T-cell (primary cell): ENCODE measurements around the gene DENND5B. TPM values are rescaled to one million over a fixed set of nuclear protein-coding genes. Genes with fewer than 3 reads are reported as not detected.

ENCODE experiments used
- ATAC-seq, 4 experiments: fragments of 200-7000 bp in 3 of 4; fragments of 150-1000 bp in 1 of 4; cut with Tn5 transposase; replicated peaks in 1 of 4; 1 replicate in 3 of 4; 2 replicates in 1 of 4; pipeline ENCODE4 v1.10.0; 2021; ENCODE audit warnings: moderate library complexity in 3 of 4, mild to moderate bottlenecking in 2 of 4, moderate number of reproducible peaks in 1 of 4
- CTCF ChIA-PET, 2 donors: fragments of 300-600 bp; sonication (Branson Sonifier 250); formaldehyde crosslinking; loops; one replicate each; lab custom pipeline; 2022; ENCODE audit warnings: antibody characterized with exemption in 2 of 2; lab: Charles Lee
- POLR2A ChIA-PET, 2 donors: fragments of 300-600 bp; sonication (Branson Sonifier 250); formaldehyde crosslinking; loops; one replicate each; lab custom pipeline; 2022; ENCODE audit warnings: antibody characterized with exemption in 2 of 2; lab: Charles Lee
- DNase-seq, 35 experiments: peaks; one replicate each; pipeline versions ENCODE4 v3.0.0 to v3.0.0-alpha.2; 2013 to 2023
- H3K27ac ChIP-seq: one replicate; pipeline ENCODE4 v1.5.1; 2013; ENCODE audit warnings: low read length
- H3K27me3 ChIP-seq, 2 experiments: replicated peaks in 1 of 2; 1 replicate in 1 of 2; 2 replicates in 1 of 2; pipeline versions ENCODE4 v1.6.1 to v1.7.0; 2013; ENCODE audit warnings: low read length in 1 of 2, mixed read lengths in 1 of 2; ENCODE audit not compliant: control insufficient read depth in 2 of 2, insufficient read depth in 2 of 2; ENCODE audit errors: extremely low read depth in 1 of 2
- H3K36me3 ChIP-seq, 2 donors: 1 replicate in 1 of 2; 2 replicates in 1 of 2; pipeline versions ENCODE4 v1.6.1 to v1.7.0; 2013; ENCODE audit warnings: low read length in 1 of 2; ENCODE audit not compliant: control insufficient read depth in 2 of 2, insufficient read depth in 1 of 2; ENCODE audit errors: extremely low read depth in 1 of 2
- H3K4me1 ChIP-seq, 2 experiments: 1 replicate in 1 of 2; 2 replicates in 1 of 2; pipeline versions ENCODE4 v1.6.1 to v1.7.0; 2013; ENCODE audit warnings: low read length in 2 of 2, mixed read lengths in 1 of 2; ENCODE audit not compliant: insufficient read depth in 2 of 2, control insufficient read depth in 1 of 2; ENCODE audit errors: extremely low read depth in 1 of 2
- H3K4me3 ChIP-seq, 2 donors: 1 replicate in 1 of 2; 2 replicates in 1 of 2; pipeline versions ENCODE4 v1.5.1 to v1.7.0; 2013; ENCODE audit warnings: mild to moderate bottlenecking in 2 of 2, low read length in 1 of 2, moderate library complexity in 1 of 2; ENCODE audit not compliant: control insufficient read depth in 1 of 2; ENCODE audit errors: extremely low read depth in 1 of 2
- H3K9me3 ChIP-seq: 2 replicates; pipeline ENCODE4 v1.7.0; 2013
- H3K27ac Mint-ChIP-seq, 2 donors: one replicate each; pipeline ENCODE4 v1.8.0; 2020 to 2021; ENCODE audit warnings: mild to moderate bottlenecking in 2 of 2, mixed read lengths in 2 of 2
- H3K27me3 Mint-ChIP-seq, 2 donors: one replicate each; pipeline ENCODE4 v1.8.0; 2021 to 2022; ENCODE audit warnings: mixed read lengths in 2 of 2
- H3K36me3 Mint-ChIP-seq: one replicate; pipeline ENCODE4 v1.8.0; 2021; ENCODE audit warnings: mixed read lengths
- H3K4me1 Mint-ChIP-seq, 3 donors: one replicate each; pipeline ENCODE4 v1.8.0; 2020 to 2022; ENCODE audit warnings: mixed read lengths in 3 of 3, mild to moderate bottlenecking in 1 of 3
- H3K4me3 Mint-ChIP-seq, 3 donors: one replicate each; pipeline ENCODE4 v1.8.0; 2020 to 2022; ENCODE audit warnings: mild to moderate bottlenecking in 3 of 3, mixed read lengths in 3 of 3, moderate library complexity in 3 of 3
- H3K9me3 Mint-ChIP-seq, 3 donors: one replicate each; pipeline ENCODE4 v1.8.0; 2020 to 2022; ENCODE audit warnings: mixed read lengths in 3 of 3
- WGBS: methylation state at CpG from one replicate; pipeline ENCODE4 v1.1.5; 2013; ENCODE audit warnings: missing lambda C conversion rate; ENCODE audit not compliant: insufficient coverage; 5-methylcytosine and 5-hydroxymethylcytosine counted together
- total RNA-seq, 35 experiments: library from RNA in 6 of 35; stranded (reverse) in 6 of 35; fragments of 120-200 nt in 1 of 35; gene quantifications; one replicate each; pipeline versions ENCODE4 v1.2.1 to v1.2.4 and lab custom pipeline; 2013 to 2026

DENND5B gene
- total RNA-seq, 5 donors from 2014 or later (not counting 1 experiment from before 2014, with no cell fraction given): 0.38 to 2.6 (median 1.2) TPM

DNA sequence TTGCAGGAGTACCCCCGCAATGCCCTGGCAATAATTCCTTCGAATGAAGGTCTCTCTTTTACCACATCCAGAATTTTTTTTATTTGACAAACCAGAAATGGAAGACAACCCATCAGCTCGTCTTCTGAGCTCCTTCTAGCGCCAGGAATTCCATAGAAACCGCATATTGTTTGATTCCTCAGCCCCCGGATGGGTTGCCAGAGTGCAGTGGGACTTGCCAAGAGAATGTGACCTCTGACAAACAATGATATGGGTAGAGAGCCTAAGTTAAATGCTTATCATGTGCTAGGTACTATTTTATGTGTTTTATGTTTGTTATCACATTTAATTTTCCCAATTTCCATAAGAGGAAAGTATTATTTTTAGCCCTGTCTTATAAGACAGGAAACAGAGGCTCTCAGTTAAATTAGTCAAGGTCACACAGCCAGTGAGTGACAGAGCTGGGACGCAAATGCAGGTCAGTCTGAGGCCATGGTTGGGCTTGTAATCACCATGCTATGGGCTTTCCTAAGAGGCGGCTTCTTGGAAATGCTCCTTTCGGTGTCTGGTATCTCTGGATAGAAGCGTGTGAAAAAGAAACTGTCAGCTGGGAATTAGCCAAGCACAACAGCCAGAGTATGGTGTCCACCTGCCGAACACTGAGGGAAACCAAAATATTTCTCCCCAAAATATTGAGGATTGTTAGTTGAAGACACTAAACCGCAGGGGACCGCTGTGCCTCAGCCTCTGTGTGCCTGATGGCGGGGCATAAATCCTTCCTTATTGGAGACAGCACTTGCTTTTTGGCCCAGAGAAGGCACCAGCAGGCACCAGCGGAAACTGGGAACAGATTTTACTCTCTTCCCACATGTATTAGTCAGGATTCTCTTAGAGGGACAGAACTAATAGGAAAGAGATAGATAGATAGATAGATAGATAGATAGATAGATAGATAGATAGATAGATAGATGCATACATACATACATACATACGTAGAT lies 39.1 kb upstream of the DENND5B start:
- CTCF ChIA-PET: no interaction called here
- DNase-seq: no peak

DNA sequence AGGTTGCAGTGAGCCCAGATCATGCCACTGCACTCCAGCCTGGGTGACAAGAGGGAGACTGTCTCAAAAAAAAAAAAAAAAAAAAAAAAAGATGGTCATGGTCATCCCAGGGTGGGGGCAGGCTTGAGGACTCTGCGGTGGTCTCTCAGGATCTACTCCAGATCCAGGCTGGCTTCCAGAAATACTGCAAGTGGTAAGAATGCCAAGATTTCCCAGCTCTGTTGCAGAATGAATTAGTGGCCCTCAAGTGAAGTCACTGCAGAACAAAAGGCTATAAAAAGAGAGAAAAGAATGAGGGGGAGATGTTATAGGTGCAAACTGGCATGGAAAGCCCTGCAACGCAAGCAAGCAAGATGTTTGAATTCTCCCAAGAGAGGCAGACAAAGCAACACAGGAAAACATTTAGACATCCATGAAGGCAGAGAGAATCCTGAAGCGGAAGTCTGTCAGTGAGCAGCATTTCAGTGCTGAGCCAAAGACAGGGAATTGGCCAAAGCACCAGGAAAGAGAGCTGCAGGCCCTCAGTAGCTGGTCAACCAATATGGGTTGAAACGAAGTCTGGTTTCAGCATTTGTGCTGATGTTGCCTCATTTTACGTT lies 36.6 kb upstream of the DENND5B start:
- no peaks in the 10 kb centered on the region for H3K4me1 Mint-ChIP-seq
- CTCF ChIA-PET: interaction anchor here (0.5 to 0.6 kb wide), 2 partner anchors 11 to 615 kb away, joined by 4 to 5 read pairs; no protein-coding TSS in a partner anchor
- POLR2A ChIA-PET: interaction anchor here in 1 of 2 donors (0.6 kb wide), 1 partner anchor 1806 kb away, joined by 3 read pairs; no protein-coding TSS in a partner anchor

More for the DNA sequence above, 39.1 kb upstream of the DENND5B start:
- Histone ChIP-seq H3K9me3 (no peaks in the 10 kb centered on the region), H3K36me3 (no peaks in the 10 kb centered on the region), H3K4me3 (no peak overlapping the region), H3K27me3 (peaks cover 0 to 2% of the 10 kb centered on the region in 2 experiments), H3K4me1 (no peaks in the 10 kb centered on the region), H3K27ac (no peak overlapping the region)
- no peak for ATAC-seq
- POLR2A ChIA-PET: interaction anchor here in 1 of 2 donors (0.7 kb wide), 1 partner anchor 27 kb away, joined by 3 read pairs; no protein-coding TSS in a partner anchor
- Mint-ChIP-seq H3K36me3 (no peaks in the 10 kb centered on the region), H3K27me3 (peaks cover 0 to 3% of the 10 kb centered on the region in 2 donors), H3K4me3 (no peak overlapping the region), H3K9me3 (no peaks in the 10 kb centered on the region), H3K27ac (no peak overlapping the region), H3K4me1 (no peaks in the 10 kb centered on the region)
- WGBS: 77% methylated on average over 8 of the region's 16 CpGs

DNA sequence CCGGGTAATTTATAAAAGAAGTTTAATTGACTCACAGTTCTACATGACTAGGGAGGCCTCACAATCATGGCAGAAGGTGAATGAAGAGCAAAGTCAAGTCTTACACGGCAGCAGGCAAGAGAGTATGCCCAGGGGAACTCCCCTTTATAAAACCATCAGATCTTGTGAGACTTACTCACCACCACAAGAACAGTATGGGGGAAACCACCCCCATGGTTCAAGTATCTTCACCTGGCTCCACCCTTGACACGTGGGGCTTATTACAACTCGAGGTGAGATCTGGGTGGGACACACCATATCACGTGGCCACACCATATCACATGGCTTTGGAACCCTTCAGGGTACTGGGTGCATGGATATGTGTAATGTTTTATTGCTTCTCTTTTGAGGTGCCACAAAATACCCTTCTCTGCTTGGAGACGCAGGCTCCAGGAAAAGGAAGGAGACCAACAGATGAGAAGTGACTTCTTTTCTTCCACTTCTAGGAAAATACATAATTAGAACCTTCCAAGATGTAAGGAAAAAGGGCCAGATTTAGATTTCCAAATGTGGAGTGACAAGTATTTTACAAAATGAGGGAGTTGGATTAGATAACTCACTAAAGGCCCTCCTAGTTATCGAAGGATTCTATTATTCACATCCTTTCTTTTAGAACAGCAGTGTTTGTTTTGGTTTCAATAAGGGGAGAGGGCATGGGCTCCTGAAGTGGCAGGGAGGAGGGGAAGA lies 35.5 kb upstream of the DENND5B start:
- POLR2A ChIA-PET: no interaction called here
- Histone ChIP-seq H3K4me3 (no peak overlapping the region), H3K9me3 (no peaks in the 10 kb centered on the region), H3K36me3 (no peaks in the 10 kb centered on the region), H3K27me3 (peaks cover 0 to 9% of the 10 kb centered on the region in 2 experiments), H3K27ac (no peak overlapping the region), H3K4me1 (no peaks in the 10 kb centered on the region)
- DNase-seq: no peak
- Mint-ChIP-seq H3K4me3 (no peak overlapping the region), H3K36me3 (no peaks in the 10 kb centered on the region), H3K27me3 (peaks cover 3% of the 10 kb centered on the region in 2 donors), H3K4me1 (no peaks in the 10 kb centered on the region), H3K27ac (no peak overlapping the region), H3K9me3 (no peaks in the 10 kb centered on the region)
- CTCF ChIA-PET: no interaction called here
- ATAC-seq: no peak
- no CpG with 5 or more reads among the region's 7 CpGs for WGBS

More for the DNA sequence above, 36.6 kb upstream of the DENND5B start:
- no peaks in the 10 kb centered on the region for H3K36me3 Mint-ChIP-seq
- peaks cover 3% of the 10 kb centered on the region in 2 donors for H3K27me3 Mint-ChIP-seq
- no peak overlapping the region for H3K27ac Mint-ChIP-seq
- no peak for ATAC-seq
- Histone ChIP-seq H3K27ac (no peak overlapping the region), H3K36me3 (no peaks in the 10 kb centered on the region), H3K27me3 (peaks cover 0 to 9% of the 10 kb centered on the region in 2 experiments), H3K4me3 (no peak overlapping the region), H3K4me1 (no peaks in the 10 kb centered on the region), H3K9me3 (no peaks in the 10 kb centered on the region)
- H3K4me3 Mint-ChIP-seq: no peak overlapping the region
- no peak for DNase-seq
- 93% methylated on average over 3 of the region's 5 CpGs for WGBS
- H3K9me3 Mint-ChIP-seq: no peaks in the 10 kb centered on the region

DNA sequence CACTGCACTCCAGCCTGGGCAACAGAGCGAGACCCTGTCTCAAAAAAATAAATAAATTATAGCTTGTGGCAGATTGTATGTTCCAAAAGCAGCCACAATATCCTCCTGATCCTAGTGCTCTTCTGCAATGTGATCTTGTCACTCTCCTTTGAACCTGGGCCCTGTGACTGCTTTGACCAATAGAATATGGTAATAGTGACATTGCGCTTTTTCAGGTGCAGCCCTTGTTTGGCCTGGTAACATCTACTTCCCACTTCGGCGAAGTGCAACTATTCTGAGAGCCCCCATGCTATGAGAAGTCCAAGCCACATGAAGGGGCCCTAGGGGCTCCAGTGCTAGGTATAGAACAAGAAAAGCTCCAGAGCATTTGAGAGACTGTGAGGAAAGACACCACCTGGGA lies 31.1 kb upstream of the DENND5B start:
- Mint-ChIP-seq H3K4me1 (no peaks in the 10 kb centered on the region), H3K4me3 (no peak overlapping the region), H3K27me3 (peaks cover 0 to 5% of the 10 kb centered on the region in 2 donors), H3K9me3 (no peaks in the 10 kb centered on the region), H3K36me3 (no peaks in the 10 kb centered on the region), H3K27ac (no peak overlapping the region)
- no peaks in the 10 kb centered on the region for H3K36me3 ChIP-seq
- no peaks in the 10 kb centered on the region for H3K4me1 ChIP-seq
- 100% methylated on average over 1 of the region's 4 CpGs for WGBS
- no peak overlapping the region for H3K27ac ChIP-seq
- no peak for ATAC-seq
- ChIA-PET POLR2A (no interaction called here), CTCF (no interaction called here)
- no peak overlapping the region for H3K4me3 ChIP-seq
- H3K9me3 ChIP-seq: no peaks in the 10 kb centered on the region
- peaks cover 0 to 7% of the 10 kb centered on the region in 2 experiments for H3K27me3 ChIP-seq
- DNase-seq: no peak

- Histone ChIP-seq H3K4me1 (no peaks in the 10 kb centered on the region), H3K36me3 (no peaks in the 10 kb centered on the region), H3K27ac (no peak overlapping the region), H3K27me3 (peaks cover 0 to 13% of the 10 kb centered on the region in 2 experiments), H3K9me3 (no peaks in the 10 kb centered on the region), H3K4me3 (no peak overlapping the region)
- Mint-ChIP-seq H3K27me3 (peaks cover 3 to 5% of the 10 kb centered on the region in 2 donors), H3K27ac (no peak overlapping the region), H3K4me1 (no peaks in the 10 kb centered on the region), H3K9me3 (no peaks in the 10 kb centered on the region), H3K4me3 (no peak overlapping the region), H3K36me3 (no peaks in the 10 kb centered on the region)
- ATAC-seq: no peak
- no peak for DNase-seq
- ChIA-PET CTCF (no interaction called here), POLR2A (interaction anchor here in 1 of 2 donors (0.6 kb wide), 1 partner anchor 1223 kb away, joined by 3 read pairs; no protein-coding TSS in a partner anchor)
- no CpG with 5 or more reads among the region's 2 CpGs for WGBS
Measured at GRCh38 chr12:31620311-31620710, 29.4 kb upstream of the DENND5B start.
